DOHH2 (cell line): ENCODE data around the gene ADGRG2.

Experiments
- H3F3A ChIP-seq: fragments of 200-600 bp; sonication (generic), shearing (Covaris generic); 2 replicates; pipeline ENCODE4 v1.6.0; 2016; ENCODE audit warnings: antibody characterized with exemption, mild to moderate bottlenecking; ENCODE audit not compliant: control insufficient read depth, insufficient read depth
- H3K27ac ChIP-seq: fragments of 200-600 bp; sonication (generic); 2 replicates; pipeline ENCODE4 v1.5.1; 2014; ENCODE audit warnings: low read depth, mild to moderate bottlenecking, low read length, moderate library complexity
- H3K27me3 ChIP-seq: fragments of 200-600 bp; sonication (generic); 2 replicates; pipeline ENCODE4 v1.6.1; 2014; ENCODE audit warnings: mild to moderate bottlenecking, low read length, mixed read lengths; ENCODE audit not compliant: control insufficient read depth
- H3K36me3 ChIP-seq: fragments of 200-600 bp; sonication (generic); 2 replicates; pipeline ENCODE4 v1.6.1; 2014; ENCODE audit warnings: mild to moderate bottlenecking, low read length, moderate library complexity, mixed read lengths; ENCODE audit not compliant: control insufficient read depth
- H3K4me1 ChIP-seq: fragments of 200-600 bp; sonication (generic); 2 replicates; pipeline ENCODE4 v1.6.1; 2014; ENCODE audit warnings: mild to moderate bottlenecking, low read length, mixed read lengths; ENCODE audit not compliant: control insufficient read depth
- H3K4me2 ChIP-seq: fragments of 200-600 bp; sonication (generic); 2 replicates; pipeline ENCODE4 v1.6.0; 2014; ENCODE audit warnings: mild to moderate bottlenecking, low read length, moderate library complexity
- H3K4me3 ChIP-seq: fragments of 200-600 bp; sonication (generic); 2 replicates; pipeline ENCODE4 v1.5.1; 2014; ENCODE audit warnings: mild to moderate bottlenecking, low read length, mixed read lengths
- H3K79me2 ChIP-seq: fragments of 200-600 bp; sonication (generic); 2 replicates; pipeline ENCODE4 v1.6.1; 2014; ENCODE audit warnings: mild to moderate bottlenecking, low read length, mixed read lengths; ENCODE audit not compliant: control insufficient read depth
- H3K9me2 ChIP-seq: fragments of 200-600 bp; sonication (generic); replicated peaks from 2 replicates; pipeline ENCODE4 v1.6.1; 2014; ENCODE audit warnings: mild to moderate bottlenecking, low read length, mixed read lengths; ENCODE audit not compliant: control insufficient read depth
- H3K9me3 ChIP-seq: fragments of 200-600 bp; sonication (generic); 2 replicates; pipeline ENCODE4 v1.6.1; 2014; ENCODE audit warnings: antibody characterized with exemption, low read length, mixed read lengths; ENCODE audit not compliant: control insufficient read depth, insufficient read depth
- H4K20me1 ChIP-seq: fragments of 200-600 bp; sonication (generic); 2 replicates; pipeline ENCODE4 v1.6.0; 2014; ENCODE audit warnings: low read depth, mild to moderate bottlenecking, antibody characterized with exemption, low read length, moderate library complexity; ENCODE audit not compliant: control insufficient read depth, insufficient read depth
- EZH2phosphoT487 ChIP-seq: fragments of 200-600 bp; sonication (generic); IDR thresholded peaks from 2 replicates; pipeline ENCODE4 v1.6.1; 2017; ENCODE audit warnings: borderline replicate concordance, mild to moderate bottlenecking, antibody characterized with exemption, low read length, moderate library complexity, mixed read lengths
- TF ChIP-seq, protein P1 (sequence below): fragments of 200-600 bp; sonication (generic); IDR thresholded peaks from one replicate; pipeline ENCODE4 v1.5.1; 2014; ENCODE audit warnings: antibody characterized with exemption, mild to moderate bottlenecking, low read depth, low read length; ENCODE audit not compliant: poor library complexity, severe bottlenecking

The ADGRG2 gene

DNA sequence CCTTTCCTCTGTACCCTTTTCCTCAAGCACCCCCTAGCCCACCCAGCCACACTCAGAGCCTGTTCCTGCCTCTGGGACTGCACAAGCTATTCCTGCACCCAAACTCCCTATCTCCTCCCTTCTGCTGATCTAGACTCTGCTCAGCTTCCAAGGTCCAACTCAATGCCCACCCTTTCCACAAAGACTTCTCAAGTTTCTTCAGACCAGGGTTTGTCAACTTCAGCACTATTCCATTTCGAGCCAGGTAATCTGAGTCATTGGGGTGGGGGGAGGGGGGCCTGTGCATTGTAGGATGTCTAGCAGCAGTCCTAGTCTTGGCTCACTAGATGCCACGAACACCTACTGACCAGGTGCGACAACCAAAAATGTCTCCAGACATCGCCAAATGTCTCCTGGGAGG lies 175.7 kb downstream of the ADGRG2 start:
- Histone ChIP-seq H3K36me3 (0 out of 2 replicates have a peak, but pooled peaks cover 2% of the 10 kb centered on the region), H3K27ac (no peak overlapping the region), H3K79me2 (no peaks in the 10 kb centered on the region), H3K9me2 (no peaks in the 10 kb centered on the region), H3K4me1 (no peaks in the 10 kb centered on the region), H3F3A (no peaks in the 10 kb centered on the region), H3K27me3 (no peaks in the 10 kb centered on the region), H3K4me2 (no peak overlapping the region), H3K4me3 (no peak overlapping the region), H3K9me3 (no peaks in the 10 kb centered on the region), H4K20me1 (no peaks in the 10 kb centered on the region)
- TF ChIP-seq, protein P1, sequence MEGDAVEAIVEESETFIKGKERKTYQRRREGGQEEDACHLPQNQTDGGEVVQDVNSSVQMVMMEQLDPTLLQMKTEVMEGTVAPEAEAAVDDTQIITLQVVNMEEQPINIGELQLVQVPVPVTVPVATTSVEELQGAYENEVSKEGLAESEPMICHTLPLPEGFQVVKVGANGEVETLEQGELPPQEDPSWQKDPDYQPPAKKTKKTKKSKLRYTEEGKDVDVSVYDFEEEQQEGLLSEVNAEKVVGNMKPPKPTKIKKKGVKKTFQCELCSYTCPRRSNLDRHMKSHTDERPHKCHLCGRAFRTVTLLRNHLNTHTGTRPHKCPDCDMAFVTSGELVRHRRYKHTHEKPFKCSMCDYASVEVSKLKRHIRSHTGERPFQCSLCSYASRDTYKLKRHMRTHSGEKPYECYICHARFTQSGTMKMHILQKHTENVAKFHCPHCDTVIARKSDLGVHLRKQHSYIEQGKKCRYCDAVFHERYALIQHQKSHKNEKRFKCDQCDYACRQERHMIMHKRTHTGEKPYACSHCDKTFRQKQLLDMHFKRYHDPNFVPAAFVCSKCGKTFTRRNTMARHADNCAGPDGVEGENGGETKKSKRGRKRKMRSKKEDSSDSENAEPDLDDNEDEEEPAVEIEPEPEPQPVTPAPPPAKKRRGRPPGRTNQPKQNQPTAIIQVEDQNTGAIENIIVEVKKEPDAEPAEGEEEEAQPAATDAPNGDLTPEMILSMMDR = no peak
- TF ChIP-seq EZH2phosphoT487 = no peak

DNA sequence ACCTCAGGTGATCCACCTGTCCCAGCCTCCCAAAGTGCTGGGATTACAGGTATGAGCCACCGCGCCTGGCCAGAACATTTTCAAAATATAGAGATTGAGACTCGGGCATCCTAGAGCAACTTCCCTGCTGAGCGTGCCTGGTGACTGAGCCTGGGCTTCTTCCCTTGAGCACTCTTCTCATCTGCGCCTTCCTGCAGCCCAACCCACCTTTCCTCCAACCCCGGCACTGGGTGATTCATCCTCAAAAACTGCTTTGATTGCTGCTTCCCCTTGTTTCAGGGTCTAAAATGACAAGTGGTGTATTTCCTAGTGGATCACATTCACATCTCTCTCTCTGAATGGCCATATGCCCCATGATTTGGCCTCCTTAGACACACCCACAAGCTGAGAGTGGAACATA lies 176.1 kb downstream of the ADGRG2 start:
- Histone ChIP-seq H3K9me2 (no peaks in the 10 kb centered on the region), H3F3A (no peaks in the 10 kb centered on the region), H3K27ac (no peak overlapping the region), H4K20me1 (no peaks in the 10 kb centered on the region), H3K4me3 (no peak overlapping the region), H3K9me3 (no peaks in the 10 kb centered on the region), H3K4me2 (no peak overlapping the region), H3K27me3 (no peaks in the 10 kb centered on the region), H3K4me1 (no peaks in the 10 kb centered on the region), H3K79me2 (no peaks in the 10 kb centered on the region), H3K36me3 (0 out of 2 replicates have a peak, but pooled peaks cover 2% of the 10 kb centered on the region)
- no peak for TF ChIP-seq EZH2phosphoT487
- TF ChIP-seq, protein P1 = no peak

DNA sequence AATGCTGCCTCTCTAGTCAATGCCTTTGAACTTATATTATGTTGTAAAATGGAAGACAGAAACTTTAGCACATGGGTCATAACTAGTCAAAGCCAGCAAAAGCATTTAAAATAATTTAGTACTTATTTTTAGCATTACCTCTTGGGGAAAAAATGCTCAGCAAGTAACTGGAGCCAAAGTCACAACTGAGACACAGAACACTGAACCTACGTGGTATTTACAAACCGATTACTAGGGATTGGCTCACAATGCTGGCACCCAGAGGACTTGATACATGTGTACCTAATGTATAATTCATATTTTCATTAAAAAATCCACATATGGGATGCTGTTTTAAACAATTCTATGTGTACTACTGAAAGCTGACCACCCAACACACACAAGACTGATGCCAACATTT lies 176.8 kb downstream of the ADGRG2 start:
- no peaks in the 10 kb centered on the region for H4K20me1 ChIP-seq
- TF ChIP-seq, protein P1 = no peak
- TF ChIP-seq EZH2phosphoT487 = no peak
- H3K27me3 ChIP-seq = no peaks in the 10 kb centered on the region
- H3K9me3 ChIP-seq = no peaks in the 10 kb centered on the region
- no peaks in the 10 kb centered on the region for H3K79me2 ChIP-seq
- no peaks in the 10 kb centered on the region for H3F3A ChIP-seq
- 0 out of 2 replicates have a peak, but pooled peaks cover 2% of the 10 kb centered on the region for H3K36me3 ChIP-seq
- no peak overlapping the region for H3K4me3 ChIP-seq
- H3K27ac ChIP-seq = no peak overlapping the region
- no peaks in the 10 kb centered on the region for H3K9me2 ChIP-seq
- H3K4me2 ChIP-seq = no peak overlapping the region
- H3K4me1 ChIP-seq = no peaks in the 10 kb centered on the region
